Middle frontal gyrus (tissue), 1 donor: ENCODE measurements around the gene MYO15B.
A peak's percentile ranks its signal among the peaks of the same experiment; 100 is the strongest.

ENCODE experiments used
- DNase-seq: peaks from one replicate; pipeline ENCODE4 v3.0.0-alpha.2; 2015; ENCODE audit warnings: low spot score; ENCODE audit errors: extremely low spot score

MYO15B gene

DNA sequence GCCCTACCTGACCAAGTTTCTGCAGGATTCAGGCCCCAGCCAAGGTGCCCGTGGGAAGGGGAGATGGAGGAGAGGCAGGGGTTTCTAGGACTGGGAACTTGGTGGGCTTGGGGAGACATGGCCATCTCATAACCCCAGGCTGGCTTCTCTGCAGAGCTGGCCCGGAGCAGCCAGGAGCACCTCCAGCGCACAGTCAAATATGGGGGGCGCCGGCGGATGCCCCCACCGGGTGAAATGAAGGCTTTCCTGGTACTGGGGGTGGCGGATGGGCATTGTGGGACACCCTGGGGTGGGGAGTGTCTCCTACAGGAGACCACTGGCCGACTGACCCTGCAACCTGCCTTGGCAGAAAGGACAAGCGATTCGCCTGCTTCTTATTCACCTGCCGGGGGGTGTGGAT, 36.4 kb downstream of the MYO15B start:
- DNase-seq: no peak

GRCh38 chr17:75624714-75625345, 37.2 kb downstream of the MYO15B start:
- no peak for DNase-seq

DNA sequence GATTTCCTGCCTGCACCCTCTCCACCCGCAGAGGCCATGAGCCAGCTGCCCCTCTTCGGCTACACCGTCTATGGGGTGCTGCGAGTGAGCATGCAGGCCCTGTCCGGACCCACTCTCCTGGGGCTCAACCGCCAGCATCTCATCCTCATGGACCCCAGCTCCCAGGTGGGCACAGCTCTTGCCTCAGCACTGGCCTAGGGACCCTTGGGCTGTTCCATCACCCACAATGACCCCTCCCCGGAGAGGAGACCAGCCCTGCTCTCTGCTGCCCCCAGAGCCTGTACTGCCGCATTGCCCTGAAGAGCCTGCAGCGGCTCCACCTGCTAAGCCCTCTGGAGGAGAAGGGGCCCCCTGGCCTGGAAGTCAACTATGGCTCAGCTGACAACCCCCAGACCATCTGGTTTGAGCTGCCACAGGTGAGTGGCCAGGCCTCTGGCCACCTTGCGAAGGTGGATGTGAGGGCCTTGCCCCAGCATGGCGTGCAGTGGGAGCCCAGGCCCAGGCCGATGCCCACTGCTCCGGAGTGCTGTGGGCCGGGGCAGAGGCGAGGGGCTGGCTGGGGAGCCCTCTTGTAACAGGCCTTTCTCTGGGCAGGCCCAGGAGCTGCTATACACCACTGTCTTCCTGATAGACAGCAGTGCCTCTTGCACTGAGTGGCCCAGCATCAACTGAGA, 38.4 kb downstream of the MYO15B start:
- no peak for DNase-seq

DNA sequence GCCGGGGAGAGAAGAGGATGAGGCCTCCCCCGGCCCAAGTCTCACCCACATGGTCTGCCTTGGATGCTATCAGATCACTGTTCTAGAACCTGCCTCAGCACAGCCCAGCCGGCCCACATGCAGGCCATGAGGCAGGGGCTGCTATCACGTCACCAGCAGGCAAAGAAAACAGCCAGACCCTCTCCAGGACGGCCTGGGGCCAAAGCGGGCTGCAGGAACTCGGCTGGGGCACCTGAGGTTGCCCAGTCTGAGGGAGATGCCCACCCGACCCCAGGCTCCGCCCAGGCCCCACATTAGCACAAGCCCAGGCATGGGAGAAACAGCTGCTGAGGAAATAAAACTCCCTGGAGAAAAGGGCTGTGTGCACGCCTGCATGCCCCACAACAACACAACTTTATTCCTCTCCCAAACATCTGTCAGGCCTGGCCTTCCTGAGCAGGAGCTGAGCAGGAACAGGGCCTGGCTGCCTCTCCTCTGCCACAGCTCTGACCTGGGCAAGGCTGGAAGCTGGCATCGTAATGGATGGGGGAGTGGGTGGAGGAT, 39.0 kb downstream of the MYO15B start:
- no peak for DNase-seq

DNA sequence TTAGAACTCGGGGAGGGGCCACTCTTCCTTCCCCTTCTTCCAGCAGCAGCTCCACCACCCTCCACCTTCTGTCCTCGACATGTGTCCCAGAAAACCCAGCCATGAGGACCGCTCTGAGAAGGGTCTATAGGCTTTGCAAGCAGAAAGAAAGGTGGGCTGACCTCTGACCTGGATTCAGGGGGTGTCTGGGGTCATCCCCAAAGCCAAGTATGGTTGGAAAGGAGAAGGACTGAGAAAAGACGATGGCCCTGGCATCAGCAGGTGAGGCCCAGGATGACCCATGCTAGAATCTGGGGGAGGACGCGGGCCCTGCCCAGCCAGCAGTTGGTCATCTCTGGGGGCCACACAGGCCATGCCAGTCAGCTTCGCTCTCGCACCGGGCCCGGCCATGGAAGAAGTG, 39.5 kb downstream of the MYO15B start:
- no peak for DNase-seq

DNA sequence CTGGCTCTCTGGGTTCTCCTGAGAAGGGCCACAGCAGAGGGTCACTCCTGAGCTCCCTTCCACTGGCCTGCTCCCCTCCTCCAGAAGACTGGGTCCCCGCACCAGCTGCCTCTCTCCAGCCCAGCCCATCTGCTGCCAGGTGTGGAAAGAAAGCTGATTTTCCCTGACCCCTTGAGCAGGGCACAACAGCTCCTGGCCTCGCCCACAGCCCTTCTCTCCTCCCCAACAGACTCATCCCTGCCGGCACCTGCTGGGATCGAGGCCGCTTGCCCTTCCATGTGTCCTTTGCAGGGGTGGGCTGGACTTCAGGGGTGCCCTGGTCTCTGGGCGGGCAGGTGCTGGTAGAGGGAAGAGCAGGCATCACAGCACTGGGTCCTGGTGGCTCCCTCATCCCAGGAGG, 40.8 kb downstream of the MYO15B start:
- no peak for DNase-seq

- no peak for DNase-seq
Observed at GRCh38 chr17:75629157-75629556, 41.6 kb downstream of the MYO15B start.

GRCh38 chr17:75630071-75630917, 42.7 kb downstream of the MYO15B start:
- DNase-seq: no peak

DNA sequence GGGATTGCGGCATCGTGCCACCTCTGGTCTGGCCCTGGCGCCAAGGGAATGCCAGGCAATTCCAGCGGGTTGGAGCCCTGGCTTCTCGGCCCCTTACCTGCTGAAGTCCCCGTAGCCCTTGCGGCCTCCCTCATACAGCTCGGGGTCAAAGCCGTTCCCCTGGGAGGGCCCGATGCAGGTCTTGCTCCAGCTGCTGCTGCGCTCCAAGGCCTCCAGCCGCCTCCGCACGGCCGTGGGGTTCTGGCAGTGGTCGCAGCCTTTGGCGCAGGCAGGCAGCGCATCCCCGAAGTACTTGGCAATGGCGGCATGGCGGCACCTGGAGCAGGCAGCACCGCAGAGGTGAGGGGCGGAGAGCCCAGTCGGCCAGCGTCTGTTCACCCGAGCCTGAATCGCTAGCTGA, 43.8 kb downstream of the MYO15B start:
- DNase-seq: no peak

GRCh38 chr17:75632428-75632827, 44.8 kb downstream of the MYO15B start:
- no peak for DNase-seq

DNA sequence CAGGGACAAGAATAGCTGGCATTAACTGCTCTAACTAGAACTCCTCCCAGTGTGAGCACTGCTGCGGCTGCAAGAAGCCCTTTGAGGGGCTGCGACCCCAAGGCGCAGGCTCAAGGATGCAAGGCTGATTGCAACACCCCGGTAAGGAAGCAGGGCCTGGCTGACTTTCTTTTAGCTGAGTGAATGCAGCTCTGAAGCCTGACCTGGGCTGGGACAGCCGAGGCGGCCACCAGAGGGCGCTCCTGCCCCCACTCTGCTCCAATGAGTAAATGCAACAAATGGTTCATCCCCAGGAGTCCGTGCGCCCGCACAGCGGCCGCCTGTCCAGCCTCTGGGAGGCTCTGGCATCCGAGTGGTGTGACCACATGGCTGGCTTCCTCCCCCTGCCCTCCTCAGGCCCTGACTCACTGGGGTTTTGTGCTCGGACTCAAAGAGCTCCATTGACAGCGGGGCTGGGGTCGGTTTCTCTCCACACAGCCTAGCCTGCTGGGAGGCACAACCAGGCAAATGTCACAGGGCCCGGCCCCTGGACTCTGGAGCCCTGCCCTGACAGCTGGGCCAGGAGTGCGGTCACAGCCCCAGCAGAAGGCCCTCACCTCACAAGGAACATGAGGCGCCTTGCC, 45.4 kb downstream of the MYO15B start, which contains the start of gene SMIM5:
TSS of gene SMIM5 (plus strand) at position 572 of the 623 bp plus-strand sequence. CDS start 6,768 bp downstream, outside the sequence.
- peak; percentile 88 for DNase-seq

GRCh38 chr17:75633486-75634375, 46.1 kb downstream of the MYO15B start:
- DNase-seq: peak; percentile 61

- DNase-seq: no peak
Observed at GRCh38 chr17:75634376-75634740, 46.8 kb downstream of the MYO15B start.

- DNase-seq: no peak
Observed at GRCh38 chr17:75634754-75635609, 47.4 kb downstream of the MYO15B start.

DNA sequence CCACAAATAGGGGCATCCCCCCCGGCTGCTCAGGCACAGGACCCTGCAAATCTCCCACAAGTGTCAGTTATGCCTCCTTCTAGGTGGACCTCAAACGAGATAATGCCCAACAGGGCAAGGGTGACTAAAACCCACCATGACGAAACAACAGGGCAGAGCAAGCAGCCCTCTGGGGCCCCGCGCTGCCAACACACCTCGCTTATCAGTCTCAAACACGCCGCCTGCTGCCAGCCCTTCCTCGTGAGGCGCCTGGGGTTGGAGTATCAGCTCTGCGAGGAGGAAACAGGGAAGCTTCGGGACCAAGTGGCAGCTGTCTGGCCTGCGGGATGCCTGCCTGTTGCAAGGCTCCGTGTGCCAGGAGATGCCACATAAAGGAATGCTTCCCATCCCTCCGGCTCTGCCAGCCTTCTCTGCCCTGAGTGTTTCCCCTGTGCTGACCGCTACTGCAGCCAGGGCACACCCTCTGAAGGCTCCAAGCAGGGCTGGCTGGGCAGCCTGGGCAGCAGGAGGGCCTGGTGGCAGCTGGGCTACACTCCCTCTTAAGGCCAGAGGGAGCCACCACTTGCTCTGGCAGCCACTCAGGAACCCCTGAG, 48.1 kb downstream of the MYO15B start:
- DNase-seq: no peak

GRCh38 chr17:75636381-75637142, 49.0 kb downstream of the MYO15B start:
- no peak for DNase-seq

DNA sequence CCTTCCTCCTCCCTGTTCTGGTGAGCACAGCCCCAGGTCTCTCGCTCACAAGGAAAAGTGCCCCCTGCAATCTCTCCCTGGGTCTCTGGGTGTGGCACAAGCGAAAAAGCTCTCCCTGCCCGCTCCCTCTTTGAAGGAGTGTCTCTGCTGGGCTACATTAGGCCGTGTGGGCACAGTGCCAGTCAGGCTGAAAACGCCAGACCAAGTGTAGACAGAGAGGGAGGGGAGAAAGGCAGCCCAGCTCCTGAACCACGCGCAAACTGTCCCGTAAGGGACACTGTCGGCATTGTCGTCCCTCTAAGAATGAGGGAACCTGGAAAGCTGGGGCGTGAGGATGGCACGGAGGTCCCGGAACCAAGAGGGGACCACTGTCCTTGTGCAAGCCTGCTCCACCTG, 49.5 kb downstream of the MYO15B start:
- no peak for DNase-seq

DNA sequence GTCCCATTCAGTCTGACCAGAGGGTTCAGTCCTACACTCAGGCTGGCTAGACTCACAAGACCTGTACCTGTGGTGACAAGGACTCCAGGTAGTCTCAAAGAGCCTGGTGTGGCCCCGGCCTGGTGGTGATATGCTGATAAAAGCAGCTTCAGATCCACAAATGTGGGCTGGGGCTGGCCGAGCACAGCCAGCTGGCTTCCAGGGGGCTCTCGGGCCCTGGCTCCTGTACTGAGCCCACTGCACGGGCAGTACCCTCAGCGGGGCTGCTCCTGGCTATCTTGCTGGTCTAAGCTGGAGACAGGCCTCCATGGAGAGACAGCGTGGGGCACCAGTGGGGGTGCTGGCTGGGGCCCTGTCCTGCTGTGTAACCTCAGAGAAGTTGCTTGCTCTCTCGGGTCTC, 50.0 kb downstream of the MYO15B start:
- no peak for DNase-seq
